ENCODE results near the gene SLC23A1.

GRCh38 chr5:139403787-139404483 is 20.8 kb upstream of the SLC23A1 start, which contains the start of gene SPATA24:
- TF ChIP-seq SIN3A (IDR thresholded peaks at IDR 0.05; ENCODE audit: borderline replicate concordance, insufficient read depth, low read length) (no peak), TAF1 (IDR thresholded peaks at IDR 0.05; ENCODE audit: borderline replicate concordance, insufficient read depth, low read length) (peak; percentile 67; the same call in 1 of the 2 replicates)

All from PFSK-1 (cell line).